Spleen (tissue), 11 donors: Measurements from ENCODE around the gene TSC1. TPM values are rescaled to one million over a fixed set of nuclear protein-coding genes. Genes with fewer than 3 reads are reported as not detected.

ENCODE experiments used
- DNase-seq: peaks from one replicate; pipeline ENCODE4 v3.0.0-alpha.2; 2020
- H3K27ac ChIP-seq, 8 donors: fragments of 200-600 bp; sonication (generic) in 7 of 8; 1 replicate in 4 of 8; 2 replicates in 4 of 8; pipeline versions ENCODE4 v1.5.0 to v1.8.0; 2016 to 2021; ENCODE audit warnings: inconsistent platforms in 4 of 8, mild to moderate bottlenecking in 4 of 8, moderate library complexity in 1 of 8
- H3K27me3 ChIP-seq, 7 donors: fragments of 200-600 bp; sonication (generic) in 6 of 7; replicated peaks in 1 of 7; 1 replicate in 4 of 7; 2 replicates in 3 of 7; pipeline versions ENCODE4 v1.5.0 to v1.8.0; 2016 to 2021; ENCODE audit warnings: inconsistent platforms in 3 of 7, mild to moderate bottlenecking in 1 of 7
- H3K36me3 ChIP-seq, 6 donors: fragments of 200-600 bp; sonication (generic) in 5 of 6; 1 replicate in 4 of 6; 2 replicates in 2 of 6; pipeline versions ENCODE4 v1.5.0 to v1.8.0; 2016 to 2021; ENCODE audit warnings: inconsistent platforms in 2 of 6
- H3K4me1 ChIP-seq, 6 donors: fragments of 200-600 bp; sonication (generic) in 5 of 6; 1 replicate in 3 of 6; 2 replicates in 3 of 6; pipeline versions ENCODE4 v1.5.0 to v1.8.0; 2016 to 2021; ENCODE audit warnings: inconsistent platforms in 3 of 6
- H3K4me3 ChIP-seq, 8 donors: fragments of 200-600 bp; sonication (generic) in 7 of 8; 1 replicate in 4 of 8; 2 replicates in 4 of 8; pipeline versions ENCODE4 v1.5.0 to v1.8.0; 2016 to 2021; ENCODE audit warnings: inconsistent platforms in 4 of 8, mild to moderate bottlenecking in 4 of 8, moderate library complexity in 2 of 8
- H3K9me3 ChIP-seq, 8 donors: fragments of 200-600 bp; sonication (generic) in 7 of 8; 1 replicate in 4 of 8; 2 replicates in 4 of 8; pipeline versions ENCODE4 v1.5.0 to v1.8.0; 2016 to 2021; ENCODE audit warnings: inconsistent platforms in 4 of 8
- POLR2A ChIP-seq, 3 donors: fragments of 450-650 bp; IDR thresholded peaks; one replicate each; pipeline ENCODE4 v1.5.1; 2017; ENCODE audit warnings: antibody characterized with exemption in 3 of 3, mild to moderate bottlenecking in 1 of 3
- POLR2AphosphoS5 ChIP-seq, 3 donors: sonication (generic); formaldehyde crosslinking; IDR thresholded peaks; one replicate each; pipeline ENCODE4 v1.5.1; 2017; ENCODE audit warnings: antibody characterized with exemption in 3 of 3
- WGBS, 5 donors: extraction: QIAGEN DNeasy Blood & Tissue Kit in 3 of 5; methylation state at CpG; one replicate each; pipeline versions ENCODE4 v1.1.5 to v1.1.7; 2013 to 2018; 5-methylcytosine and 5-hydroxymethylcytosine counted together
- intact Hi-C: fragments of 100-400 bp; cut with DNase I; formaldehyde crosslinking; loops from one replicate; pipeline ENCODE4 v1.15.0; 2023; ENCODE audit warnings: low total_unique reads
- polyA plus RNA-seq, 3 donors: library from polyadenylated mRNA; stranded (reverse); fragments of 200-250 nt; gene quantifications; one replicate each; pipeline ENCODE4 v1.2.1, GENCODE V29; 2013
- total RNA-seq, 7 donors: library from RNA; depleted of rRNA in 3 of 7; stranded (reverse); fragments of >200 nt in 3 of 7; fragmentation: NEBNext Ultra II Directional in 4 of 7; extraction: Animal tissue kit (Norgen Biotek cat#: 25700) in 4 of 7; gene quantifications; one replicate each; pipeline versions ENCODE4 v1.1.0 to v1.2.1, GENCODE V29; 2016 to 2021
- TF ChIP-seq, protein P1 (sequence below), 11 experiments: fragments of 200-600 bp in 7 of 11; fragments of 450-650 bp in 4 of 11; sonication (generic) in 4 of 11; IDR thresholded peaks in 8 of 11; conservative IDR thresholded peaks in 3 of 11; 1 replicate in 7 of 11; 2 replicates in 4 of 11; pipeline versions ENCODE4 v1.4.0 to v1.8.0; 2016 to 2021; ENCODE audit warnings: antibody characterized with exemption in 11 of 11, inconsistent platforms in 4 of 11, mild to moderate bottlenecking in 1 of 11
- donor health status: healthy with polysubstance abuse.
- donor health status: DM: no; HTN: no; CAD: no; lungs with moderate emphysema.
- donor health status: DM: no; HTN: no; CAD: no.
- donor health status: Bipolar disorder and iron deficiency.
- donor health status: healthy.
- donor health status: DM: no; HTN: no; CAD: no.
- donor health status: DM: yes; HTN: yes; CAD: no.

TSC1 gene
- total and polyA plus RNA-seq, 10 donors, result 6.9 to 80.6 (median 51.6) TPM

DNA sequence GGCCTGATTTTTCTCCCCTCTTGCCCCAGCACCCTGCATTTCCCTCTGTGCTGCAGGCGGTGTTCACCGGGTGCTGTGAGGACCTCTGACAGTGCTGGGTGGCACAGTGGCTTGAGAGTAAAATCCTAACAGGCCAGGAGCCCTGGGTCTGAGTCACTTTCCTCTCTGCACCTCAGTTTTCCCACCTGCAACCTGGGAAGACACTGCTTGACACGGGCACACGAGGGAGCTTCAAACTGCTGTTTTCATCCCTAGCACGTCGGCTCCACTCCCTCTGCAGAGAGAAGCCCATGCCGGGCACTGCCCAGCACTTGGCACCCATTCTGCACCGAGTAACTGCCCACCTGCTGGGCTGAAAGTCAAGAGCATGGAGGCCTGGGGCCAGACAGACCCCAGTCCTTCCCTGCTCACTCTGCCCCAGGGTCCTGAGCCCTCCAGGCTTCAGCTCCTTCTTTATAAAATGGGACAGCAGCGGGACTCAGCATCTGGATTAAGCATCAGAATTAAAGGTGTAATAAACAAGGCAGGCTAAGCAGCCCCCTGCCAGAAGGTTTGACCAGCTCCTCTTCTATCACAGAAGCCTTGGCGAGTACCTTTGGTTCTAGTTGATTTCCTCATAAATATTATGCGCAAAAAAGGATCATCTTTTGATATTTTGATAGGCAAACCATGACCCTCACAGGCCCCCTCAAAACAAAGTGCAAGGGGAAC, 39.2 kb upstream of the TSC1 start:
- 54 to 70% (median 57%) methylated on average over 11 of the region's 11 CpGs for WGBS, 5 donors
- Histone ChIP-seq H3K27ac (peak overlapping the region in 4 of 8 donors; percentile 14 to 58 (median 32)), H3K9me3 (no peaks in the 10 kb centered on the region), H3K4me1 (peaks cover 3 to 43% (median 28%) of the 10 kb centered on the region in 6 donors), H3K4me3 (no peak overlapping the region), H3K36me3 (no peaks in the 10 kb centered on the region), H3K27me3 (peaks cover 0 to 91% (median 18%) of the 10 kb centered on the region in 7 donors)
- TF ChIP-seq, protein P1, sequence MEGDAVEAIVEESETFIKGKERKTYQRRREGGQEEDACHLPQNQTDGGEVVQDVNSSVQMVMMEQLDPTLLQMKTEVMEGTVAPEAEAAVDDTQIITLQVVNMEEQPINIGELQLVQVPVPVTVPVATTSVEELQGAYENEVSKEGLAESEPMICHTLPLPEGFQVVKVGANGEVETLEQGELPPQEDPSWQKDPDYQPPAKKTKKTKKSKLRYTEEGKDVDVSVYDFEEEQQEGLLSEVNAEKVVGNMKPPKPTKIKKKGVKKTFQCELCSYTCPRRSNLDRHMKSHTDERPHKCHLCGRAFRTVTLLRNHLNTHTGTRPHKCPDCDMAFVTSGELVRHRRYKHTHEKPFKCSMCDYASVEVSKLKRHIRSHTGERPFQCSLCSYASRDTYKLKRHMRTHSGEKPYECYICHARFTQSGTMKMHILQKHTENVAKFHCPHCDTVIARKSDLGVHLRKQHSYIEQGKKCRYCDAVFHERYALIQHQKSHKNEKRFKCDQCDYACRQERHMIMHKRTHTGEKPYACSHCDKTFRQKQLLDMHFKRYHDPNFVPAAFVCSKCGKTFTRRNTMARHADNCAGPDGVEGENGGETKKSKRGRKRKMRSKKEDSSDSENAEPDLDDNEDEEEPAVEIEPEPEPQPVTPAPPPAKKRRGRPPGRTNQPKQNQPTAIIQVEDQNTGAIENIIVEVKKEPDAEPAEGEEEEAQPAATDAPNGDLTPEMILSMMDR (IDR thresholded peaks at IDR 0.05 in 8 of 11, conservative IDR thresholded peaks at IDR 0.05 in 3 of 11), result no peak
- TF ChIP-seq POLR2AphosphoS5 (IDR thresholded peaks at IDR 0.05) (no peak), POLR2A (IDR thresholded peaks at IDR 0.05) (no peak)
- intact Hi-C loops, result loop anchor here (10.0 kb wide), 1 partner anchor 61 kb away; no protein-coding TSS in a partner anchor
- no peak for DNase-seq

DNA sequence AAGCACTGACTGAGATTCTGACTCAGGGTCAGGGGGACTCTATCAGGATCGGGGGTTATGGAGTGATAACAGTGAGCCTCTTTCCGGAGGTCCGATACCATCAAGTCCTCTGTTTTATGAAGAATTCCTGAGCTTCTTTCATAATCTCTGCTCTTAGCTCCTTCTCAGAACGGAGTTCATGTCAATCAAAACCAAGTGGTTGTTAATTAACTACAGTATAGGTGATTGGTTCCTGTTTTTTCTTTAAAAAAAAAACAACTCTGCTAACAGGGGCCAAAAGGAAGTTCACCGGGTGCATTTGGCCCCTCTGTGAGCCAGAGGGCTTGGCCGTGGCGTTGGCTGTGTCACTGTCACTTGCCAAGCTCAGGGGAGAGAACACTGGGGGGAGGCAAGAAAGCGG, 38.0 kb upstream of the TSC1 start:
- H3K27me3 ChIP-seq, result peaks cover 0 to 97% (median 21%) of the 10 kb centered on the region in 7 donors
- TF ChIP-seq POLR2AphosphoS5 (IDR thresholded peaks at IDR 0.05) (no peak), POLR2A (IDR thresholded peaks at IDR 0.05) (no peak)
- TF ChIP-seq, protein P1 (IDR thresholded peaks at IDR 0.05 in 8 of 11, conservative IDR thresholded peaks at IDR 0.05 in 3 of 11), result no peak
- intact Hi-C loops, result loop anchor here (10.0 kb wide), 1 partner anchor 62 kb away; no protein-coding TSS in a partner anchor

DNA sequence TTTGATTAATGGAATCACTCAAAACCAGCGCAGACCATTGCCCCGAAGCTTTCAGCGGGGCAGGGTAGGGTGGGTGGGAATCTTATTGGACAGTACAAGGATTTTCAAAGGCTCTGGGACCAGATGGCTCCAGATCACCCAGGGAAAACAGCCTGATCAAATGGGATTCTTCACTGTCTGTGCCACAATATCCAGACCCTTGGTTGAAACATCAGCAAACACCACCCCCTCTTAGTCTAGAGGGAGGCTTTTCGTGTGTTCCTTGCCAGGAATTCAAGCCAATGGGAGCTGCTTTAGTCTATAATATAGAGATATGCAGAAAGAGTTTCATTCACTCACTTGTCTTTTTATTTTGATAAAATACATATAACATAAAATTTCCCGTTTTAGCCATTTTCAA, 35.7 kb upstream of the TSC1 start:
- peaks cover 4 to 55% (median 38%) of the 10 kb centered on the region in 6 donors for H3K4me1 ChIP-seq
- TF ChIP-seq POLR2A (IDR thresholded peaks at IDR 0.05), result no peak
- TF ChIP-seq, protein P1 (IDR thresholded peaks at IDR 0.05 in 8 of 11, conservative IDR thresholded peaks at IDR 0.05 in 3 of 11), result no peak
- no peak for TF ChIP-seq POLR2AphosphoS5 (IDR thresholded peaks at IDR 0.05)
- no peak overlapping the region for H3K4me3 ChIP-seq
- 29 to 62% (median 50%) methylated on average over 5 of the region's 5 CpGs for WGBS, 5 donors
- no peaks in the 10 kb centered on the region for H3K9me3 ChIP-seq
- H3K27me3 ChIP-seq, result peaks cover 0 to 98% (median 21%) of the 10 kb centered on the region in 7 donors
- no peaks in the 10 kb centered on the region for H3K36me3 ChIP-seq
- DNase-seq, result no peak
- no peak overlapping the region for H3K27ac ChIP-seq
- intact Hi-C loops, result loop anchor here (10.0 kb wide), 1 partner anchor 65 kb away; no protein-coding TSS in a partner anchor

More for the DNA sequence above, 38.0 kb upstream of the TSC1 start:
- Histone ChIP-seq H3K27ac (no peak overlapping the region), H3K4me3 (no peak overlapping the region), H3K36me3 (no peaks in the 10 kb centered on the region), H3K4me1 (peaks cover 4 to 55% (median 40%) of the 10 kb centered on the region in 6 donors), H3K9me3 (no peaks in the 10 kb centered on the region)
- WGBS, 5 donors, result 26 to 35% (median 32%) methylated on average over 8 of the region's 8 CpGs
- no peak for DNase-seq

DNA sequence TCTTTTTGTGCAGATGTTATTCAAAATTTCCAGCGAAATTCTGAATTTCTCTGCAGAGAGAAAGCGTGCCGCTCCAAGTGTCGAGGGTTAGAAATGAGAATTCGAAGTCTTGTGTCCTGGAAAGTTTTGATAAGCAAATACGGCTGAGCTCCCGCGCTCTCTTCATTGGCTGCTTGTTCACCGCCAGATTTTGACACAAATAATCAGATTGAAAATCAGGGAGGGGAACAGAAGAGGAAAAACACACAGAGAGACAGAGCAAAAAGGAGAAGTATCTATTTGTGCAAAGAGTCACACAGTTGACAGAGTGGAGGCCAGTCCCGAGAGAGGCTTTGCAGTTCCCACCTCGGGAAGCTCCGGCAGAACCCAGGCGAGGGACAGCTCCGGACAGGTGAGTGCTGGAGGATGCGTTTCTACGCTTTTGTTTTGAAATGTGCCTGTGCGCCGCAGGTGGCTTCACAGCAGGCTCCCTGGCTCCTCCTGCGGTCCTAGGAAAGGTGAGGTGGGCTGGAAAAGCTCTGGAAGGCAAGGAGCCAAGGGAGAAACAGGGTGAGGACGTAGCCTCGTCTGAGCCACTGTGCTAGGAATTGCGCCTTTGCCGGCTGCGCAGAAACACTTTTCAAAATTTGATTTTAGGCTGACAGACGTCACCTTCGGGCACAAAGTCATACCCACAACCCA, 34.2 kb upstream of the TSC1 start, which contains the start of gene GFI1B:
TSS of gene GFI1B (plus strand) at position 244 of the 681 bp plus-strand sequence. CDS start 7,985 bp downstream, outside the sequence.
- Histone ChIP-seq H3K27me3 (peaks cover 0 to 84% (median 21%) of the 10 kb centered on the region in 7 donors), H3K9me3 (no peaks in the 10 kb centered on the region), H3K4me1 (peaks cover 4 to 39% (median 29%) of the 10 kb centered on the region in 6 donors), H3K27ac (no peak within 1 kb of the TSS), H3K4me3 (peak within 1 kb of the TSS in 2 of 8 donors; percentile 8 to 34), H3K36me3 (no peaks in the 10 kb centered on the region)
- intact Hi-C loops, result loop anchor here (10.0 kb wide), 1 partner anchor 46 kb away; no protein-coding TSS in a partner anchor
- WGBS, 5 donors, result 16 to 25% (median 19%) methylated on average over 25 to 26 of the region's 26 CpGs
- TF ChIP-seq POLR2AphosphoS5 (IDR thresholded peaks at IDR 0.05), result no peak
- TF ChIP-seq, protein P1 (IDR thresholded peaks at IDR 0.05 in 8 of 11, conservative IDR thresholded peaks at IDR 0.05 in 3 of 11), result no peak
- TF ChIP-seq POLR2A (IDR thresholded peaks at IDR 0.05), result no peak
- no peak for DNase-seq
